Esophagus squamous epithelium (tissue), 4 donors: ENCODE data around the gene SPSB4.

Experiments used
- CTCF ChIP-seq, 6 experiments: fragments of 450-650 bp in 4 of 6; fragments of 200-600 bp in 2 of 6; sonication (generic) in 2 of 6; IDR thresholded peaks; one replicate each; pipeline ENCODE4 v1.5.1; 2016 to 2019; ENCODE audit warnings: antibody characterized with exemption in 6 of 6, mild to moderate bottlenecking in 4 of 6, moderate library complexity in 4 of 6
- POLR2A ChIP-seq, 4 donors: fragments of 450-650 bp; IDR thresholded peaks; one replicate each; pipeline ENCODE4 v1.6.1; 2017; ENCODE audit warnings: antibody characterized with exemption in 4 of 4, mild to moderate bottlenecking in 4 of 4, moderate library complexity in 3 of 4

- no peak for TF ChIP-seq CTCF (IDR thresholded peaks at IDR 0.05)
- no peak for TF ChIP-seq POLR2A (IDR thresholded peaks at IDR 0.05)
Observed at GRCh38 chr3:141057436-141057835, 6.3 kb downstream of the SPSB4 start.
